Neural progenitor cell (in vitro differentiated cells): ENCODE measurements around the gene CACNA1C.
"Not testable (repeated sequence)": the region's sequence is repeated elsewhere in the genome, so short reads cannot be mapped to it uniquely, and the experiment has no call there.

ENCODE experiments used
- CTCF ChIP-seq: fragments of 200-600 bp; sonication (generic); IDR thresholded peaks from 2 replicates; pipeline ENCODE4 v1.5.1; 2017; ENCODE audit warnings: antibody characterized with exemption, mild to moderate bottlenecking
- EZH2phosphoT487 ChIP-seq: fragments of 200-600 bp; sonication (generic); IDR thresholded peaks from 2 replicates; pipeline ENCODE4 v1.6.1; 2017; ENCODE audit warnings: antibody characterized with exemption

GRCh38 chr12:2102736-2103135 lies 49.9 kb downstream of the CACNA1C start:
- not testable (repeated sequence) for TF ChIP-seq CTCF, EZH2phosphoT487
